ENCODE measurements around the gene CAST.

The CAST gene

DNA sequence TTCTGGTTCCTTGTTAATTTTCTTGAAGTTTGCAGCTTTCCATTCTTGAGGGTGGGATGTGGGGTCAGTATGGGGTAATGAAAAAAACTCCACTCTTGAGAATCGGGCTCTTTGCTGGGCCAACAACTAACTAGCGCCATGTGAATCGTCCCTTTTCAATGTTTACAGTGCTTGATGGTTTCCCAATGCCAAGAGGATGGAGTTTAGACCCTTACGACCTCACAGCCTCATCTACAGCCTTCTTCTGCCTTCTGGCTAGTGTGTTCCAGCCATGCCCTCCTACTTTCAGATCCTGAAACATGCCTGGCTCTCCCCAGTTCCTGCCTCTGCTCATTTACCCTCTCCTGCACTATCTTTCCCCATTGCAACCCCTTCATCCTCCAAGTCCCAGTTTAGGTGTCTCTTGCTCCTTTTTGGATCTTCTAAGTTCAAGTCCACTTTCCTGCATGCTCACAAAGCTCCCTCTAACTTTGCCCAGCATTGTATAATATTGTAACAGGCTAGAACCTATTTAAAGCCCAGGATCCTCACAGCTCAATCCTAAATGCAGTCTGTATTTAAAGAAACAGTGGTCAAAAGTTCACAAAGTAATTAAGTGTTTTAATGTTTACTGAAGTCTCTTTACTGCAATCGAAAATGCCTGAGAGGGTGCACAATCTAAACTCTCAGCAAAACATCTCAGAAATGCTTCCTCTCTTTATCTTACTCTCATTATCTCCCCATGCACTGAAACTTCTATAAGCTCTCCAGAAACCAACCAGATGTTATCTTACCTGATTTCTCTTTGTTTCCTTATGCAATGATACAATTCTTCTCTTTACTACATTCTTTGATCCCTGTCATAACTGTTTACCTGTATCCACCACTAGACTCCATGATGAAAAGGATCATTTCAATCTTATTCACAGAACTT is 20.6 kb upstream of the CAST start:
- DNase-seq (ENCODE audit: low read depth, low spot score): no peak

DNA sequence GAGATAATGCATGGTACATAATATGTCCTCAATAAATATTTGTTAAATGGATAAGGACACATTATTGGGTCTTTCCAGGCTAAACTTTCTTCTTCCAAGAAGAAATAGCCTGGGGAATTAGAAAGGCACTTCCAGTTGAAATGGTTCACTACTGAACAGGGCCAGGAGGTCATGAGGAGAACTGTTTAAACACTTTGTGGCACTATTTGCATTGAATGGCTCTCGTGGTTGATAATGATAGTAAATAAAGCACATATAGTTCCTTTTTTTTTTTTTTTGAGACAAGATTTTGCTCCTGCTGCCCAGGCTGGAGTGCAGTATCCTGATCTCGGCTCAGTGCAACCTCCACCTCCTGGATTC is 19.9 kb upstream of the CAST start:
- DNase-seq (ENCODE audit: low read depth, low spot score): no peak

DNA sequence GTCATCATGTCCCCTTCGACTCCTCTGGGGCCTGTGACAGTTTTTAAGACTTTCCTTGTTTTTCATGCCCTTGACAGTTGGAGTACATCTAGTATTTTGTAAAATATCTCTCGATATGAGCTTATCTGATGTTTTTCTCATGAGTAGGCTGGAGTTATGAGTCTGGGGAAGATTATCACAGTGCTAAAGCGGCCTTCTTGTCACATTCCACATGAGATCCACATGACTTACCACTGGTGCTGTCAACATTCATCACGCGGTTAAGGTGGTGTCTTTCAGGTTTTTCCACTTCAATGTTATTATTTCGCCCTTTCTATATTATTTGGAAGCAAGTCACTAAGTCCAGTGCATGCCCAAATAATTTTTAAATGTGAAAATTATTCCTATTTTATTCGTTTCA is 17.1 kb upstream of the CAST start:
- DNase-seq (ENCODE audit: low read depth, low spot score): no peak

DNA sequence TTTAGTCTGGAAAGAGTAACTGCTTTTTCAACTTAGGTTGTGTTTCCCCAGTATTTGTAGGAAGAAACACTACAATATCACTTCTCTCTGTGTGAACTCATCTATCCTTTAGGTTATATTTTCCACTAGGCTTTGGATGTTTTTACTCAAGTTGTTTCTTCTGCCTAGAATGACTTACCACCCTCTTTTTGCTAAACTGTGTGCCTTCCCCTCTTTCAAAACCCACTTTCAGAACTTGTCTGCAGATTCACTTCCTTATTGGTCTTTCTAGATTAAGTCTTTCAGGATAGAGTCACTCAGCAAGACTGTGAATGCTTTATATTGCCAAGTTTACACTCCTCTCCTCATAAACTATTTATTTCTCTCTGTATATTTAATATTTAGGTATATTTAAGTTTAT is 14.2 kb upstream of the CAST start:
- no peak for DNase-seq (ENCODE audit: low read depth, low spot score)

DNA sequence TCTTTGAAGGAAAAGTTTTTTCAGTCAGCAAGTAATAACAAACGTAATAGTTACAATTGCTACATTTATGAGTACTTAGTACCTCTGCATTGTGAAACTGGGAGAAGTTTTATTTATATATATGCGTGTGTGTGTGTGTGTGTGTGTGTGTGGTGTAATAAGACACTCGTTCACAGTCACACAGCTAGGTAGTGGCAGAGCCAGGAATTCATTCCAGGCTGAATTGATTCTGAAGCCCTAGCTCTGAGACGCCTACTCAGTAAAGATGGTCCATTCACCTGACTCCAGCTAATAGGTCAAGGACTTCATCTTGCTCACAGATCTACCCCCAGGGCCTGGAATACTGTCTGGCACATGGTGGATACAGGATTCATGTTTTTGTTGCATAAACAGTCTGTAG is 13.6 kb upstream of the CAST start:
- DNase-seq (ENCODE audit: low read depth, low spot score): no peak

DNA sequence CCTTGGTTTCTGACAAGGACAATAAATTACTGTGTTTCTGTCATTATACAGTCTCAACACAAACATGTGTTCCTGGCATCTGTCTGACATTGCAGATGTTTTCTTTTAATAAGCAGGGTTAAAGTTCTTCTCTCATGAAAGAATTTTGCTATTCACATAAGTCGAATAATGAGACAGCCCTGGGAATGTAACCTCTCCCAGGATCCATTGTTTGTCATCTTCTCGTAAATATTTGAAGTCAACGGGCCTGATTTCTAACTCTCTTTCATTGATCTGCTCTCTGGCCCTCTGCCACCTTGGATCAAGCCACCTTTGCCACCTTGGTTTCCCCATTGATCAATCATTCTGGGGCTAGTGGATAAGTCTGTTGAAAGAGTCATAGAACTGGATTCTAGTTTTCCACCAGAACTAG is 12.9 kb upstream of the CAST start:
- no peak for DNase-seq (ENCODE audit: low read depth, low spot score)

DNA sequence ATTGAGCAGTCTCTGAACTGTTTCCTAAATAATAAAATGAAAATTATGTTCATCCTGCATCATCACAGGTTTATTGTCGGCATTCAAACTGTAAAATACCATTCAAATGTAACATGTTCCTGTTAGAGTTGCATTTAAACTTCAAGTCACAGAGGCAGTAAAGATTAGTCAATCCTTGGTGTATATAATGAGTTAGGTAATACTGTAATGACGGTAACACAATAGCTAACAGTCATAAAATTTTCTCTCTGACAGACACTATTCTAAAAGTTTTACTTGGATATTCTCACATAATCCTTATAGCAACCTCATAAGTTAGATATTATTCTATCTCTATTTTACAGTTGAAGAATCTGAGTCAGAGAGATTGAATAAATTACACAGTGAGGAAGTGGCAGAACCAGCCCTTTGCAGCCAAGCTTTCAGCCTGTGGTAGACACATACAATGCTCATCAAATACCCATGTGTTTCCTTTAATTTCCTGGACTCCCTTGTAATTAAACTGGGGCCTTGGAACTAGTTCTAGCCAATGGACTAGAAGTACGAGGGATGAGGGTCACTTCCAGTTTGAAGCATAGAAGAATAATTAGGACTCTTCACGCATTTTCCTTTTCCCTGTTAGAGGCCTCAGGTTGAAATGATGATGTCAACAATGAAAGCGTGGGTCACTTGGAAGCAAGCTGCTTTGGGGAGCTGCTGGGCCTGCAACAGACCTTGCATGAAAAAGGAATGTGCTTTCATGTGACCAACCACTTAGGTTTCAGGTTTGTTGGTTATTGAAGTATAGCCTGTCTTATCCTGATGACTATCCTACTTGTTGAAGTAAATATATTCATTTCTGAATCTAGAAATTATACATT is 12.3 kb upstream of the CAST start:
- DNase-seq (ENCODE audit: low read depth, low spot score): no peak

DNA sequence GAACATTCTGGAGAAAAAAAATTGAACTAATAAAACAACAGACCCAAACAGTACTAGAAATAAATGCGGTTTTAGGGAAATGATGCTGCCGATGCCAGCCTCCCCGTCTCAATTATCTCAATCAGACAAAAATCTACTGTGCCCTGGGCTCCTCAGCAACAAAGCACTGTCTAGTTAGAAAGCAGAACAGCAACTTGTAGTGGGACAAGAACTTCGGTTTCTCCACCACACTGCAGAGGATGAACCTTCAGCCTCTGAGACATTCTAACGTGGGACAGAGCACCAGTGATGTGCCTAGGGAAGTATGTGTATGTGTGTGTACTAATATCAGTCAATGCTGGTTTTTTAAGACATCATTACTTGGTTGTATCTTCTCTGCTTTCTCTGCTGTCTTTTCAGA is 11.1 kb upstream of the CAST start:
- no peak for DNase-seq (ENCODE audit: low read depth, low spot score)

DNA sequence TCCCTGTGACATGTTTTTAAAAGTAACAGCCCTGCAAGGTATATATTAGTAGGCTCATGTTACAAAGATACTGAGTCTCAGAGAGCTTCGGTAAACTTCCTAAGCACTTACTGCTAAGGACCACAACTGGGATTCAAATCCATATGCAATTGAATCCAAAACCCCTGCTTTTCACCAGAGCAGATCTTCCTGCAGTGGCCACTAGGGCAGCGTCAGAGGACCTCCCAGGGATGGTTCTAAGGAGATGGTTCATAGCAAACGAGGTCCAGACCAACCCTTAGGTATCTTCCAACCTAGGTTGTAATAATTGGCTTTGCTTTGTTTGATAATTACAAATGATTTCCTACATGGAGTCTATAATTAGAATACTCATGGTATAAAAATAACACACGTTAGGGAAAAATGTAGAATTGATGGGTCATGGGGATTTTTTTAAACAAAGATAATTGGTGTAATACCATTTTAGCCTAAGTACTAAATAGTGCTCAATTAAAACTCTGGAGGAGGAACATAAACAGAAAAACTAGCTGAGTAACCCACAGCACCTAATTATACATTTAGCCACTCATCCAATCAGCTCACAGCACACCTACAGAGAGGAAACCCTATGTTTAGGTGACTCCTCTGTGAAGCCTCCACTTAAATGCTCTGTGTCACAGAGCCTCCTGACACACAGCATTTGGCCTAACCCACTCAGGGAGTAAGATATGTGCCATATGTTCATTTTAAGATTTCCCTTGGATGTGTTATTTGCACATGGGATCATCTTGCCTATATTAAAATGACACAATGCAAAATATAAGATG is 10.0 kb upstream of the CAST start:
- no peak for DNase-seq (ENCODE audit: low read depth, low spot score)

DNA sequence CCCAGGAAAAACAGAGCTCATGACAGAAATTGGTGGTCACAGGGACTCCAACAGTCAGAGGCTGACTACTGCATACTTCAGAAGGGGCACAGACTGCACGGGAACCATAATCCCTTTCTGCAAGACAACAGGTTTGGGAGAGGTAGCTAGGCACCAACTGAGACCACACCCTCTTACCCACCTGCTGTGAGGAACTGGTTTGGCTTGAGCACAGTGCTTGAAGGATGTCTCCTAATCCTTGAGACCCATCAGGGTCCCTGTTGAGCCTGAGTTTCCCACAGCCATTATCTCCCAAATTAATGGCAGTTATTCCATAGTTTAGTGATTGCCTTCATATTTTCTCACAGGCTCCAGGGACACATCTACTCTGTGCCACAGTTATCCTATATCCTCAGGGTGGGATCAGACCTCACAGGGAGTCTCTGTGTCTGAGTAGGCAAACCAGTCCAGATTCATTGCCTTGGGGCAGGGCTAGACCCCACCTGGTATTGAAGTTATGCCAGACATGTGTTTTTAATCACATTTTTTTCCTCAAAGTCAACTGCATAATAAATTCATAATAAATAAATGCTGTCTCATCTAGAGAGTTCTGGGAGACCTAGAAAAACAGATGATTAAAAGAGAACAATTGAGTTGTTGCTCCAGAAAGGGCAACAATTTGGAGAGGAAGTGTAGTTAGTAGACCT is 9.3 kb upstream of the CAST start:
- no peak for DNase-seq (ENCODE audit: low read depth, low spot score)

DNA sequence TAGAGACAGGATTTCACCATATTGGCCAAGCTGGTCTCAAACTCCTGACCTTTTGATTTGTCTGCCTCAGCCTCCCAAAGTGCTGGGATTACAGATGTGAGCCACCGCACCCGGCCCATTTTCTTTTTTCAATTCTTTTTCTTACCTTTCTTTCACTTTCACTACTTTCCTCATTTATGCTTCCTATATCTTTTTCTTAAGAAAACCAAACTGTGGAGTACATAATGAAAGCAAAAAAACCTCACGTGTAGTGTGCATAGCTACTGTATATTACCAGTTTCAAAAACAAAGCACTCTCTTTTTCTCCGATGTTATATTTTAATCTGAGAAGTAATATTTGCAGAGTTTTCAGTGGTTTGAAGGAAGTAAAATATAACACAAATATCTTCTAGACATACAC is 8.0 kb upstream of the CAST start:
- DNase-seq (ENCODE audit: low read depth, low spot score): no peak

DNA sequence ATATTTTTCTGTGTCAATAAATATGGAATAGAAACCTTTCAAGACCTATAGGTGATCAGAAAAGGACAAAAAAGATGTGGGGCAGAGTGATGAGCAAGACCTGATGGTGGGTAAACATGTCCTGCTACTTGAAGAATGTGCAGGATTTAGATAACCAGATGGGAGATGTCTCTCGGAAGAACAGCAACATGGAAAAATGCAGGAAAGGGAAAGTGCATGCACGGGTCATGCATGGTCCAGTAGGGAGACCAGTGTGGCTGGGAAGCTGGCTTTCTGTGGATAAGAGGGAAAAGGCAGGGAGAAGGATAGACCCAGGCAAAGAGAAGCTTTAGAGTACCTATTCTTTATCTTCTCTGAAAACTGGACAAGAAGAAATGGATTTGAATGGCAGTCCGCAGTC is 7.1 kb upstream of the CAST start:
- DNase-seq (ENCODE audit: low read depth, low spot score): no peak

DNA sequence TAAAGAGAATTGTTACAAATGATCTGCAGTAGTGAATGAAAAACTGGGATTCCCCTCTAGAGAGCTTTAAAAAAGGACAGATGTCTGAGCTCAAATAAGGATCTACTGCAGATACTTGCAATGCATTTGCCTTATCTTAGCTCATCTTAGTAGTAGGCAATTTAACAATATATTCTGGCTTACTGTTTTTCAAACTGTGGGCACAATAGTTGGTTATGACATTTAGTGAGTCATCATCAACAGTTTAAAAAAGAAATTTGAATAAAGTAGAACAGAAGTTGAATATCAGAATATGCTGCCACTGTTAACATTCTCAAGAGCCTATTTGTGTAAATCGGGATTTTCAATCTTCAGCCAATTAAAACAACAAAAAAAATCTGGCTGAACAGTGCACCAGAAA is 6.7 kb upstream of the CAST start:
- no peak for DNase-seq (ENCODE audit: low read depth, low spot score)

DNA sequence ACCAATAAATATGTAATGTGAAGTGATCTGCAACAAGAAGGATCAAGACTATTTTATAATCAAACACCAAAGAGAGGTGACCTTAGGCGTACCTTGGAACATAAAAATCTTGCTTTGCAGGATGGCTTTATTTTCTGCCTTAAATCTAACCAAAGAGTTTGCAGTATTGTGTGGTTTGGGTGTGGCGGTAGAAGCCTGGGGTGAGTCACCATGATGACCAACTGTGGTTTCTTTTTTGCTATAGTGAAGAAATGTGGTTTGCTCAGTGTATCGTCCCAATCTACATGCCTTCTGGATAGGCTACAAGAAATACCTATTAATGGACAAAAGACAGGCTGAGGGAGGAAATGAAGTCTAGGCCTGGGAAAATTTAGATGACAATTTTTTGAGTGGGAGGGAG is 5.1 kb upstream of the CAST start:
- DNase-seq (ENCODE audit: low read depth, low spot score): no peak

DNA sequence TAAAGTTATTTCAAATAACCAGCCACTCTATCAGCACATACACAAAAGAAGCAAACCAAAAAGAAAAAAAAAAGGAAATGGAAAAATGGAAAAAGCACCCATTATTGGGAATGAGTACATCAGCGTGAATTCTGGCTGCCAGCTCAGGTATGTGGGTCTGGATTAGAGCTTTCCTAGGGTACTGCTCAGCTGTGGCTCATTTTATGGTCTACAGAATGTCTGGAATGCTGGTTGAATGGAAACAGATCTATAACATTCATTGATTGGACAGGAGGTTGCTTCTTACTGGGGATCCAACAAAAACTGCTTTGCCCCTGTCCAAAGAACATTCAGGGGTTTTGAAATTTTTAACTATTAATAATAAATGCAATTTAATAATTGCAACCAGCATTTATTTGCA is 3.9 kb upstream of the CAST start:
- DNase-seq (ENCODE audit: low read depth, low spot score): no peak

DNA sequence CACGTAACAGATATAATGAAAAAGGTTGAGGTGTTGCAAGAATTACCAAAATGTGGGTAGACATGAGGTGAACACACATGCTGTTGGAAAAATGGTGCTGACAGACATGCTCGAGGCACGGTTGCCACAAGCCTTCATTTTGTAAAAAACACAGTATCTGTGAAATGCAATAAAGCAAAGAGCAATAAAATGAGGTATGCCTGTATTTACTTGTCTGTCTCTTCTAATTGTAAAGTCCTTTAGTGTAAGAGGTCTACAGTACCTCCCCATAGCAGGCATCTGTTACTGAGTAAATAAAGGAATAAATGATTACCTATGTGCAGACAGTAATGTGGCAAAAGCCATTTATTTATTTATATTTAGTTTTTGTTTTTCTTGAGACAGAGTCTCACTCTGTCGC is 3.0 kb upstream of the CAST start:
- no peak for DNase-seq (ENCODE audit: low read depth, low spot score)

DNA sequence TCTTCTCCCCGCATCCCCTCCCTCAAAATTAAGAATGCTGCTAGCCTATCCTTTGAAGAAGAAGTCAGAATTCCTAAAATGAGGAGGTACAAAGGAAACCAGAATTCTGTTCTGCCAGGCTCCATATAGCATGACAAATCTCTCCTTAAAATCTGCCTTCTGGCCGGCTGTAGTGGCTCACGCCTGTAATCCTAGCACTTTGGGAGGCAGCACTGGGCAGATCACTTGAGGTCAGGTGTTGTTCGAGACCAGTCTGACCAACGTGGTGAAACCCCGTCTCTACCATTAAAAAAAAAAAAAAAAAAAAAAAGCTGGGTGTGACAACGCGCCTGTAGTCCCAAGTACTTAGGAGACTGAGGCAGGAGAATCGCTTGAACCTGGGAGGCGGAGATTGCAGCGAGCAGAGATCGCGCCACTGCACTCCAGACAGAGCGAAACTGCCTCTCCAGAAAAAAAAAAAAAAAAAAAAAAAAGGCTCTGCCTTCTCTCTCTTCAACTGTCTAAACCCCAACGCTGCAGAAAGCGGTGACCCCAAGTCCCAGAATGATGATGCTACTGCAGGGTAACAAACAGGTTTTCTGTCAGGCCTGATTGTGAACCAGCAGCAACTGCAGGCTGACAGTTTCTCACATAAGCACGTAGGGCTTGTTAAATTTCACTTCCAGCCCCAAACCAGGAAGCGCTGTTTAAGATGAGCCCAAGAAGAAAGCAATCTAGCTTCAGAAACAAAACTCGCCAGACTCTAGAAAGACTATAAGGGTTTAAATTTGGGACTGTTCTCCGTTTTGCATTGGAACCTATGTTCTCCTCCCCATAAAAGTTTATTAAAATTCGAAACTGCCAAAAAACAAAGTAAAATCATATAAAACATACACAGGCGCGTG is 963 bp upstream of the CAST start:
- no peak for DNase-seq (ENCODE audit: low read depth, low spot score)

DNA sequence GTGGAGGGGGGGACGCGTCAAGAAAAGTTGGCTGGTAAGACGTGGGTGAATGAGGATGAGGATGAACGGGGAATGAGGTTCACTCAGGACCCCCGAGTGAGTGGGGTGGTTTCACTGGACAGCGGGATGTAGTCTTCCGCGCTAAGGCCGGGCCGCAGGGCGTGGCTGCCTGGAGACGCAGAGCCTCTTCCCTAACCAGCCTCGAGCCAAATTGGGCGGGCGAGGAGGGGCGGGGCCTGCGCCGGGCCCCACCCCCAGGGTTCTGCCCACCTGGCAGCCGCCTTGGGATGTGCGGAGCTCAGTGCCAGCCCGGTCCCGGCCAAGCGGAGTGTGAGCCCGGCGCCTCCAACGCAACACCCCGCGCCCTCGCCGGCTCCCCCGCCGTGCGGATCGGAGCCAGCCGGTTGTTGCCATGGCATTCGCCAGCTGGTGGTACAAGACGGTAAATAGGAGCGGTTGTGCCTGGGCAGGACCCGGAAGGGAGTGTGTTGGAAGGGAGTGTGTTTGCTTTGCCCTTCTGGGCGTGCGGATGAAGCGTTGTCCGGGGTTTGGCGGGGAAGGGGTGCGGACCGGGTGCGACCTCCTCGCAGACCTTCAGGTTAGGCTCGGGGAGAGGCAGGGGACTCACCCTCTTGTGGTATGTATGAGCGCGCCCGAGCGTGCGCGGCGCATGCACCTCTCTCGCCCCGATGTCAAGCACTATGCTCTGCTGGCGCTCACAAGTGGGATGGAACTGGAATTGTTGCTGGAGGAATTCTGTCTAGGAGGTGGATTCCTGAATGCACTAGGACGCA is 746 bp downstream of the CAST start:
- DNase-seq (ENCODE audit: low read depth, low spot score): peak; percentile 49

DNA sequence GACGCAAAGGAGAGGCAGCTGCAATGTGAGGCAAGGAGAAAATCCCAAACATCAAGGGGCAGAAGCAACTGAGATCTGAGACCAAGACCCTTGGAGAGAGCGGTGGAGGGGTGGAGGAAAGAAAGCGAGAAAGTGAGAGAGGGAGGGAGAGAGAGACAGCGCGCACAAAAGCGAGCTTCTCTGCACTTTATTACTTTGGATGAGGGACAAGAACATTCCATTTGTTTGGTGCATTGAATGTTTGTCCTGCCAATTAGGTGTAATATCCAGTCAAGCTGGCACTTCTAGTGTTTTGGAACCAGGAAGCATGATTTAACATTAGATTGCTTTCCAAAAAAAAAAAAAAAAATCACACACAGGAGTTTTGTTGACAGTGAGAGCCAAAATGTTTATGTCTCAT is 1.4 kb downstream of the CAST start:
- DNase-seq (ENCODE audit: low read depth, low spot score): no peak

DNA sequence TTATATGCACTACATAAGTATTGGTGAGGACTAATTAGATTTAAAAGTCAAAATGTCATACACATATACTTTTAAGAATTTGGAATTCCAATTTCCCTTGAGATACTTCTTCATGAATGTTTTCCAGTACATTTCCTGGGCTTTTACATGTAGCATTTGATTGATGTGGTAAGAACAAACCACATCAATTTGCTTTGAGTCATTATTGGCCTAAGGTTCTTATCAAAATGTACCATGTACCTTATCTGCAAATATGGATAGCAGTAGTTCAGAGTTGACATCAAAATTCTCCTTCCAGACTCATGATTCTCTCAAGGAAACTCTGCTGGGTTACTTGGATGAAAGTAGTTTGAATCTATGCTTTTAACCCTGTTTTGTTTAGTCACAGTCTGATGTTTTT is 2.5 kb downstream of the CAST start:
- DNase-seq (ENCODE audit: low read depth, low spot score): no peak

All from brain pericyte (primary cell).